HL-60 (cell line): Measurements from ENCODE around the gene SLC25A47.

Experiments used
- CTCF ChIP-seq: IDR thresholded peaks from one replicate; pipeline ENCODE4 v1.5.1; 2011; ENCODE audit warnings: low read length, control low read depth, inconsistent platforms; ENCODE audit not compliant: insufficient read depth
- GABPA ChIP-seq: IDR thresholded peaks from 2 replicates; pipeline ENCODE4 v1.6.1; 2012; ENCODE audit warnings: low read depth
- POLR2AphosphoS5 ChIP-seq: IDR thresholded peaks from 2 replicates; pipeline ENCODE4 v1.6.1; 2012; ENCODE audit warnings: low read depth
- REST ChIP-seq: IDR thresholded peaks from 2 replicates; pipeline ENCODE4 v1.6.1; 2012; ENCODE audit warnings: low read depth; ENCODE audit not compliant: insufficient replicate concordance
- SPI1 ChIP-seq: IDR thresholded peaks from 2 replicates; pipeline ENCODE4 v1.6.1; 2012; ENCODE audit warnings: low read depth, mild to moderate bottlenecking, borderline replicate concordance

GRCh38 chr14:100312877-100313400 lies 10.2 kb upstream of the SLC25A47 start:
- TF ChIP-seq CTCF (no peak), REST (no peak), GABPA (no peak), POLR2AphosphoS5 (no peak), SPI1 (no peak)
